ENCODE measurements around the gene EXOSC2.
A peak's percentile ranks its signal among the peaks of the same experiment; 100 is the strongest.

EXOSC2 gene

DNA sequence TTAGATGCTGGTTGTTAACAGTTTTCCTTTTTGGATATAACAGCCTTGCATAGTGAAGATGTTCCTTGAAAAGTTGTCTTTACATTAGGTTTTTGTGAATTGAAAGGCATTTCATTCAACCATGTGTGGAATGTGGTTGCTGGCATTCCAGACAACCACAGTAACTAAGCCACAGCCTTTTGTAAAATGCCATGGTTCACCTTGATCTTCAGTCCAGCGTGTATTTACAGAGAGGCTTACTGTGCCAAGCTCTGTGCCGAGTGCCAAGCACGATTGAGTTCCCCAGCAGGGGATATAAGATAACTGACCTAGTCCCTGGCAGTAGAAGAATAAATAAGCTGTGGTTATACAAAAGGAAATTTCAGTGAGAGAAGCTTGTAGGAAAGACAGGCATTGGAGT lies 4.9 kb downstream of the EXOSC2 start:
- no peak for DNase-seq (ENCODE audit: low spot score)

DNA sequence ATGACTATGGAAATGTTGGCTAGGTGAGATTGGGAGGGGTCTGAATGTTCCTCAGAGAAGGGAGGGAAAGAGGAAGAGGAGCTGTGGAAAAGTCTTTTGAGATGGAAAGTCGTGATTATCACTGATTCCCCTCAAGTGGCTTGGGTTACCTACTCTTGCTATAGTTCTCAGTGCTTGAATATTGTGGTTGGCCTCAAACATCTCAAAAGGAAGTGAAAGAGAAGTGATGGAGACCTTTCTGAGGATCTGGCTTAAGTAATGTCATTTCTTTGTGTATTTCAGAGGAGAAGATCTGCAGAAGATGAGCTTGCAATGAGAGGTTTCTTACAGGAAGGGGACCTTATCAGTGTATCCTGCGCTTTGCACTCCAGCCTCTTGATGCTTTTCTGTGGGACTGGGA lies 5.5 kb downstream of the EXOSC2 start:
- no peak for DNase-seq (ENCODE audit: low spot score)

DNA sequence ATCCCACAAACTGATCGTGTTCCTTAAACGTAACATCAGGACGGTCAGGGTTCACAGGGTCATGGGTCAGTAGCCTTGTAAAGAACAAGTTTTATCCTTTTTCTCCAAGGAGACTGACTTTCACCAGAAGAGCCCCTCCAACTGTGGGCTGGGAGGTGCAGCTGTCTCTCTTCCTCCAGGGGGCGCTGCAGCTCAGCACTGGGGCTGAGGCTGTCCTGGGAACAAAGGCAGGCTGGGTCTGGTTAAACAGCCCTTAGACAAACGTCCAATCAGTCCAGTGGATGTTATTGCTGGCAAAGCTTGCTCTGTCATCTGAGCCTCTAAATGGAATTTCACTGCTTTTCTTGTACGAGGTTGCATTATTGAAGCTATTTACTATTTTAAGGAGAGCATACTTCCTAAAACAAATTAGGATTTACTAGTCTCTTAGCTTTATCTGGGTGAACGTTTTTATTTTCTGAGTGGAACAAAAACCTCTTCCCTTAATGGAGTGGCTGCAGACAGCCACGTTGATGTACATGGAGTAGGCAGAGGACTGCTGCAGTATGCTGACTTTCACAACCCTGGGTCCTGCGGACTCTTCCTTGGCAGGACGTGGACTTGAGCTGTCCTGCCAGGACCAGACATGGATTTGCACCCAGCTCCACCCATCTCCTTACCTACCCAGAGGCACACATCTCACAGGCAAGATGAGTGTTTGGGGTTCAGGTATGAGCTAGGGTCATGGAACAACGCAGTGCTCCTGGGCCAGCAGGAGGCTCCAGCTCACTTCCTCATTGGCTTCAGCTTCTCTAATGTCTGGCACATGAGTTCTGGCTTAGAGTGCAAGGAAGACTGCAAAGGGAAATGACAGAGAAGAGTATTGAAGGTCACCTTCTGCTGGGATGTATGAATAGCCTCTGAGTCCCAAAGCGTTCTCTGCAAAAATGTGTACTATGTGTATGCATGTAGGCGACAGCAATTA lies 7.8 kb downstream of the EXOSC2 start:
- DNase-seq (ENCODE audit: low spot score): peak; percentile 70

DNA sequence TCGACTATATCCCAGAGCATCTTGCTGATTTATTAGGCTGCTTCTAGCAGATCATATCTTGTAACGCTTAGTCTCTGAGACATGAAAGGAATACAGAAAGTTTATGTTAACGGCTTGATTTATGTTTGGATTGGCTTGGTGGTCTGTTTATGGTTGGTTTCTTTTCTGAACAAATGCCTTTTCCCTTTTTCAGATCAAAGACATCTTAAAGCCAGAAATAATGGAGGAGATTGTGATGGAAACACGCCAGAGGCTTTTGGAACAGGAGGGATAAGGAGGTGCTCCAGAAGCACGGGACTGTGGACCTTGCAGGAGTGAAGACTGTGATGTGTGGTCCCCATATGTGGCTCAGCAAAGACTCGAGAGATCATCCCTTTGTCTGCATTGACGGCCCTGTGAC lies 9.9 kb downstream of the EXOSC2 start:
- no peak for DNase-seq (ENCODE audit: low spot score)

DNA sequence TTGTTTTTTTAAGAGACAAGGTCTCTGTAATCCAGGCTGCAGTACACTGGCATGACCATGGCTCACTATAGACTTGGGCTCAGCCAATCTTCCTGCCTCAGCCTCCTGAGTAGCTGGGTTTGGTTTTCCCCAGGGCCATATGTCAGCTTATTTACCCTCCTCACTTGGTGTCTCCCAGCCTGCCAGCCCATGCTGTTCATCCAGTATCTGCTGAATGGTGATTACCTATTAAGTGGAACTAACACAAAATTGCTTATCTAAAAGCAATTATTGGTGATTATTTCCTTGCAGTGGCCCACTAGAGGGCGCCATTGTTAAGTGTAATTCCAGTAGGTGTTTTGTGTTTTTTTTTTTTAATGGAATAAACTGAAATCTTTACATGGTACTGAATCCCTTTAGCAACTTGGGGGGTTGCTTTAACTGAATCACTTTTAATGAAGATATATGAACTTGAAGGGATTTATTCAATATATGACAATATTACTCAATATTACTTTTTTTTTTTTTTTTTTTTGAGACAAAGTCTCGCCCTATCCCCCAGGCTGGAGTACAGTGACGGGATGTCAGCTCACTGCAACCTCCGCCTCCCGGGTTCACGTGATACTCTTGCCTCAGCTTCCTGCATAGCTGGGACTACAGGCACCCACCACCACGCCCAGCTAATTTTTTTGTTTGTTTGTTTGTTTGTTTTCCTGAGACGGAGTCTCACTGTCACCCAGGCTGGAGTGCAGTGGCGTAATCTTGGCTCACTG lies 13.8 kb downstream of the EXOSC2 start:
- peak; percentile 68 for DNase-seq (ENCODE audit: low spot score)

DNA sequence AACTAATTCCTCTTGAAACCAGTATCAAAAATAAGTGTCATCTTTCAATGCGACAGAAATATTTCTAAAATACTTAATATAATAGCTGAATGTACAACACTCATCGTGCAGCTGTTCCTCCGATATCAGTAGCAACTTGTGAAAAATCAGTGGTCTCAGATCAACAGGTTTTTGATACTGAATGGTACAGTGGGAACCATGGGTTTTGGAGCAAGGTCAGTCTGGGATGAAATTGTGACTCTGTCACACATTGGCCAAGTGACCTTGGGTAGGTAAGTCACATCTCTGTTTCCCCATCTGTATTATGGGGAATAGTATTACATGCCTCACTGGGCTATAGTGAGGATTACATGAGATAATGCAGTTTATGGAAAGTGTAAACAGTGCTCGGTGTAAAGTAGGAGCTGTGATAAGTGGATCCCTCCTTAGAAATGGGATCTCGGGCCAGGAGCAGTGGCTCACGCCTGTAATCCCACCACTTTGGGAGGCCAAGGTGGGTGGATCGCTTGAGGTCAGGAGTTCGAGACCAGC lies 17.3 kb downstream of the EXOSC2 start:
- DNase-seq (ENCODE audit: low spot score): no peak

DNA sequence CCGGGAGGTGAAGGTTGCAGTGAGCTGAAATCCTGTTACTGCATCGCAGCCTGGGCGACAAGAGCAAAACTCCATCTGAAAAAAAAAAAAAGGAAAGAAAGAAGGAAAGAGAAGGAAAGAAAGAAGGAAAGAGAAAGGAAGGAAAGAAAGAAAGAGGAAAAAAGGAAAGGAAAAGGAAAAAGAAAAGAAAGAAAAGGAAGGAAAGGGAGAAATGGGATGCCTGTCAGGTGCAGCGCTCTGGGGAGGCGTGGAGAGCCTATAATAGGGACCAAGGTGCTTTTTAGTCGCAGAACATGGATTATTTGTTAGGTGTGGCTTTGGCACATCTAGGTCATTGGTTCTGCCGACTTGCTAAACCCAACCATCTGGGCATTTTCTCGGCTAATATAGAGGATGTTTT lies 17.9 kb downstream of the EXOSC2 start:
- no peak for DNase-seq (ENCODE audit: low spot score)

DNA sequence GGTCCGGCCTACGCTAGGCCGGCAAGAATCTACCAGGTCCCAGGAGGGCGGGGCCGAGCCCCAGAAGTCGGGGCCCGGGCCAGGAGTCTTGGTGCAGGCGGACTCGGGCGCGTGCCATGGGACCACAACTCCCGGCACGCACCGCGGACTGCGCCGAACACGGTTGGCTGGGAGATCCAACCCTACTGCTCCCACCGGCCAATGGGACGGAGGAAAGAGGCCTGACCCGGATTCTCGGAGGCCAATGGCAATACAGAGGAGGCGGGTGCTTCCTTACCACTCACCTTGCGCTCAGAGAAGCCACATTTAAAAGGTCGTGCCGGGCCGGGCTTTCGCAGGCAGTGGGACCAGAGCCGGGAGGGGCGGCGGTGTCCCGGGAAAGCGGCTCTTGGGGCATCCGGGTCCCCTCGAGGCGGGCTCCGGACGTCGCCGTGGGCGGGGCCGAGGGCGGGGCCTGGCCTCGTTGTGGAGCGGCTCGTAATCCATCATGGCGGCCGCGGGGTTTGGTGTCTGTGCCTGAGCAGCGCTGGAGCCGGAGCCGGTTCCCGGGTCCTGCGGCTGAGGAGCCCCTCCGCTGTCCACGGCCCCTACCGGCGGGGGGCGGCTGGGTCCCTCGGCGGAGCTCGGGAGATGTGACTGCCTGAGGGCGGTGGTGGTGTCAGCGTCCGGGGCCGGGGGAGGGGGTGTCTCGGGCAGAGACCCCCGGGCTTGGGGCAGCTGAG lies 19.1 kb downstream of the EXOSC2 start:
- DNase-seq (ENCODE audit: low spot score): peak; percentile 99

DNA sequence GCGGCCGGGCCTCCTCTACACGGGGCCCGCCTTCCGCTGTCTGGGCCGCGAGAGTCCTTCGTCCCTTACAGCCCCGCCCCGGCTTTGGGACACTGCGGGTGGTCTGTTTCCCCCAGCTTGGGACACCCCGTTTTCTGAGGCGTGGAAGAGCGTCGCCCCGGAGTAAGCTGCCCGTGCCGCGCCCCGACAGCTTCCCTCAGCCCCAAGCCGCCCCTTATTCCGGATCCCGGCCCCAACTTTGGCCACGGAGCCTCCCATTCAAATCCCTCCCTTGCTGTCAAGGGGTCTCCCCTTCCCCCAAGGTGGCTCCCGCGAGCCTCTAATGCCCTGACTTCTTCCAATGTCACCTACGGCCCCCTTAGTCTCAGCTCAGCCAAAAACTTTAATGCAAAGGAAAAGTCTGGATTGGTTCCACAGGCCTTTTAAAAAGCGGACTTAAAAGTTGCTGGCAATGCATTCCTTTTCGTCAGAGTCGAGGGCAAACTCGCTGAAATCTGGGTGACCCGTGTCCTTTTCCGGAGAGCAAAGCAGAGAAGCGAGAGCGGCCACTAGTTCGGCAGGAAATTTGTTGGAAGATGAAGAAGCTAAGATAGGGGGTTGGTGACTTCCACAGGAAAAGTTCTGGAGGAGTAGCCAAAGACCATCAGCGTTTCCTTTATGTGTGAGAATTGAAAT lies 19.8 kb downstream of the EXOSC2 start:
- no peak for DNase-seq (ENCODE audit: low spot score)

DNA sequence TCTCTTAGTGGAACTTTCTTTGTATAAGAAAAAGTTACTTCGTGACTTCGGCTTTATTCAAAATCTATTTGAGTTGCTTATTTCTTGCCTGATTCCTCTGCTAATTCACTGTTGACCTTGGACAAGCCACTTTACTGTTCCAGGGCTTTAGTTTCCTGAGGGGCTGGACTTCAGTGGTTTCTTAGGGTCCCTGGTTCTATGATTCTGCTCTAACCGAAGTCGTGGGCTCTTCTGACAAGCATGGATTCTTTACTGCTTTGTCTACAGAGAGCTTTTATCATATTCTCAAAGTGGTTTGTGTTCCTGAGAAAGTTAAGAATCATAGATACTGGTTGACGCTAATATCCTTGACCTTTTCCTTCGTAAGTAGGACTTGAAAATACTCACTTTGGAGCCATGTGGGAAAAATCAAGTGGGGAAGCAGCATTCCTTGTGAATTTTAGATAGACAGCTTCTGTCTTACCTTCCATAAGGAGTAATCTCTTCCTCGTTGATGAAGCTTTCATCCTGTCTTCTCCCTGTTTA lies 21.1 kb downstream of the EXOSC2 start:
- DNase-seq (ENCODE audit: low spot score): no peak

DNA sequence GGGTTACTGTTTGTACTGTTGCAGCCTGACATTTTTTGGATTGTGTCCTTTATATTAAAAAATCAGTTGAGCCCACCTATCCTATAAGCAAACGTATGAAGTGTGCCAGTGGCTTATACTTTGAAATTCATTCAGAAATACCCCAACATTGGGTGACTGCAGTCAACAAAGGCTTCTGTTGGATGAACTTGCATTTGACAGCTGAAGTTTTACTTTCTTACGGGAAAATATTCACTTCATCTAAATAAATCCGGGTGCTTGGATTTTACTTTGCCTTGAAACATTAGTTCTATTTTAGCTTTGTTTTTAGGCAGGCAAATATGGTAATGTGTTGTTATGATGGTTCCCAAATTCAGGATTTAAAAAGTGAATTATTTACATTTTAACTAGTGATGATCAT lies 21.7 kb downstream of the EXOSC2 start:
- DNase-seq (ENCODE audit: low spot score): no peak

DNA sequence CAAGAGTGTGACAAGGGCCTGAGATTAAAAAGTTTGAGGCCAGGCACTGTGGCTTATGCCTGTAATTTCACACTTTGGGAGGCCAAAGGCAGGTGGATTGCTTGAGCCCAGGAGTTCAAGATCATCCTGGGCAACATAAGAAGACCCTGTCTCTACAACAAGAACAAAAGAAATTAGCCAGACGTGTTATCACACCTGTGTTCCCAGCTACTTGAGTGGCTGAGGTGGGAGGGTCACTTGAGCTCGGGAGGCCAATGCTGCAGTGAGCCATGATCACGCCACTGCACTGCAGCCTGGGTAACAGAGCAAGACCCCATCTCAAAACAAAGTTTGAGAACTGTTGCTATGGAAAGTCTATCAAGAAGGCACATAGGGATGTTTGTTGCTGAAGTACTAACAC lies 25.0 kb downstream of the EXOSC2 start:
- no peak for DNase-seq (ENCODE audit: low spot score)

DNA sequence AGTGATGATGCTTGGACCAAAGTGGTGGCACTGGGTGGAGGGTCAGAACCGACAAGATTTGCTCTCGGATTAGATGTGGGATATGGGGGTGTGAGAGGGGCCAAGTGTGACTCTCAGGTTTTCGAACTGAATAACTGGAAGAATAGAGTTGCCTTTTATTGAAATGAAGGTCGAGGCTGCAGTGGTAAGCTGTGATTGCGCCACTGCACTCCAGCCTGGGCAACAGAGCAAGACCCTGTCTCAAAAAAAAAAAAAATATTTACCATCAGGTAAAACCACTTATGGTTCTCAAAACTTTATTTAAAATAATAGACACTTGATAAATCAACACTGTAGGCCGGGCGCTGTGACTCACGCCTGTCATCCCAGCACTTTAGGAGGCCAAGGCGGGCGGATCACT lies 27.2 kb downstream of the EXOSC2 start:
- DNase-seq (ENCODE audit: low spot score): no peak

DNA sequence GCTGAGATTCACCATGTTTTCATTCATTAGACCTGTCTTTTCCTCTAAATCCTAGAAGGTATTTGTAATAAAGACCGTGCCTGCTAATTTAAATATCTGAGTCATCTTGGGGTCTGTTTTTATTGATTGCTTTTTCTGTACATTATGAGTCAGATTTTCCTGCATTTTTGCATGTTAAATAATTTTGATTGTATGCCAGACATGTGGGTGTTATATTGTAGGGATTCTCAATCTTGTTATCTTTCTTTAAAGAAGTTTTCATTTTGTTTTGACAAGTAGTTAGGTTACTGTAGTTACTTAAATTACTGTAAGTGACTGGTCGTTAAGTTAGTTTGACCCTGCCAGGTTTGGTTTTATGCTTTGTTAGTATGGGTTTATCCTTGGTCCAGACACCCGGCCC lies 35.1 kb downstream of the EXOSC2 start:
- DNase-seq (ENCODE audit: low spot score): no peak

DNA sequence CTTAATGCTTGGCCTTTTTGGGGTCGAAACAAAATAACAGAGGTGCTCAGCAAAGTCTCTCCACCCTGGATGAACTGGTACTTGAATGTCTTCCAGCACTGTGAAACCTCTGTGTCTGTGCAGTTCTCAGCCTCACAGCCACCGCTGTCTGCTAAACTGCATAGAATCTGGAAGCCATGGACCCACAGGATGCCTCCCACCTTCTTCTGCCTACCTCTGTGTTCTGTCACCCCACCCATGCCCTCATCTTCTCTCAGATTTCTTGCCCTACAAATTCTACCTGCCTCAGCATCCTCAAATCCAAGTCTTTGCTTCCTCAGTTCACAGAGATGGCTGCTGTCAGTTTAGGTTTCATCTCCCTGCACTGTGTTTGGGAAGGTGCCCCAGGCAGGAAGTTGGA lies 35.6 kb downstream of the EXOSC2 start:
- no peak for DNase-seq (ENCODE audit: low spot score)

DNA sequence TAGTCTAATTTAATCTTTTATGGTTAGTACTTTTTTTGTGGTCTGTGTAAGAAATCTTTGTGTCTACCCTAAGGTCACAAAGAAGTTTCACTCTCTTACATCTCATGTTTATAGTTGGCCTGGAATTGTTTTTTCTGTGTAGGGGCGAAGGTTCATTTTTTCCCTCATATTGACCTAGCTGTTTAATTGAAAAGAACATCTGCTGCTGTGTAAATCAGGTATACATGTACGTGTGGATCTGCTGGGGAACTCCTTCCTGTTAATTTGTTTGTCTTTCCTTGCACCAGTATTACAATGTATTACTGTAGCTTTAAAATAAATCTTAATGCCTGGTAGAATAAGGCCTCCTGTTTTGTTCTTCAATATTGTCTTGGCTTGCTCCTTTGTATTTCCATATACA lies 37.8 kb downstream of the EXOSC2 start:
- DNase-seq (ENCODE audit: low spot score): no peak

DNA sequence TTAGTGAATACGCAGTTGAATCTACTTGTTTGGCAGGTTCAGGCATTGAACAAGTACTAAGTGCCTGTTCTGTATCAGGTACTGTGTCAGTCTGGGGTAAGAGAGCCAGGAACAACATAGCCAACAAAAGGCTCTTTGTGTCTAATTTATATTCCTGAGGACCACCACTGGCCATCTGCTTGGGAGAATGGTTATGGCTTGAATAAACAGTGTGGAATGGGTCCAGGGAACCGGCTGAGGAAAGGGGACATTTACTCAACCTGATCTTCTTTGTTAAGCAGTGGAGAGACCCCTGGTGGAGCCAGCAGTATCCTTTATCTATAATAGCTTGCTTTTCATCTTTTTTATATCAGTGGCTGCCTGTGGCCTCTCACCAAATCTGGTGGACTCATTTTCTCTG lies 38.6 kb downstream of the EXOSC2 start:
- DNase-seq (ENCODE audit: low spot score): no peak

DNA sequence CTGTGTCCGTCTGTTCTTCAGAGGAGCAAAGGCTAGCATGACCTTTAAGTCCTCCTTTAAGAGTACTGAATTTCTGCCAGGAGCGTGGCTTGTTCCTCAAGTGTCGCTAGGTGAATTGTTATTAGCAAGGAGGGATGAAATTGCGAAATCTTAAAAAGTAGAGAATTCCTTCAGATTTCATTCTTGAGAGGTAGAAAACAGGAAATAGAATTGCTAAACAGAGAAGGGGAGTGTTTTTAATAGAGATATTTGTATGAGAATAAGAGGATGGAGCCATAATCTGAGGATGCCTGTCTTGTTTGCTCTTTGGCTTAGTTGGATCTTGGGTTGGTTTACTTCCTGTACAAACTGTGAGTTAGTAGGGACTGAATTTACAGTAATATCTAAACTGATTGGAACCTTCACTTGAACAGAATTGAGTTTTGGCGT lies 39.2 kb downstream of the EXOSC2 start:
- no peak for DNase-seq (ENCODE audit: low spot score)

DNA sequence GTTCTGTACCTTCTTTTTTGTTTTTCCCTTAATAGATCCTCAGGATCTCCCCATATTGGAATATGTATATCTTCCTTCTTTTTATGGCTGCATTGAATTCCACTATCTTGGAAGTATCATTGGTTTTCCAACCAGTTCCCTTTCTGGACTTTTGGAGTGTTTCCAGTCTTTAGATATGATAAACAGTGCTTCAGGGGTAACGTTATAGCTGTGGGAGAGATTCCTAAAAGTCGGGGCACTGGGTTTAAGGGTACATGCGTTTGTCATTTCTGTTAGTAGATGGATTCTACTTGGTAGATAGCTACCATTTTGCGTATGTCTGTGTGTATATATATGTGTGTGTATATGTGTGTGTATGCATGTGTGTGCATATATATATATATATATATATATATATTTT lies 42.0 kb downstream of the EXOSC2 start:
- no peak for DNase-seq (ENCODE audit: low spot score)

DNA sequence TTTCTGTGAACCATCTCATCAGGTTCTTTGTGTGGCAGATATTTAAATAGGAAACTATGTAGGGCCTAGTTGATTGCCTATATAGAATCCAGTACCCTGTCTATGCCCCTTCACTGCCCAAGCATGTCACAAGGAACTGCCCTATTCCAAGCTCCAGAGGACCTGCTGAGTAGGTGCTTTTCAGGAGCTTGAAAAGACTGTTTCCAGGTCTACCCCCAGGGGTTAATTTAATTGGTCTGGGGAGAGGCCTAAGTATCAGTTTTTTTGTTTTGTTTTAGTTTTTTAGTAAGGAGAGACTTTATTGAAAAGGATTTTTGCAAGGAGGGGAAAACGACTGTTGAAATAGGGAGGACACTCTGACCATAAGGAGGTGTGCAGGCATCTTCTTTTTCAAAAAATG lies 43.3 kb downstream of the EXOSC2 start:
- DNase-seq (ENCODE audit: low spot score): no peak

DNA sequence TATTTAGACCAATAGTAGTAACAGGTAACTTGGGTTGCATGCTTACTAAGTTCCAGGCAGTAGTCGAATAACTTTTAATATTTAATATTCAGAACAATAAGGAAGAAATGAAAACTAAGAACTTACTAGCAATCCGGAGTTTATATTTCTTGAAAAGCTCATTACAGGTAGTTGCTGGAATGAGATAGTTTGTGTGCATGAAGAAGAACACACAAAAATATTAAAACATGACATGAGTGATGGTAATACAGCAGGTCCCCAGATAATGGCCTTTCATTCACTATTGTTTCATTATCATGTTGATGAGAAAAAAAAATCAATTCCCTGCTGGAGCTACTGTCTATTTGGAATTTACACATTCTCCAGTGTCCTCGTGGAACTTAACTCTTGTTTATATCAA lies 44.7 kb downstream of the EXOSC2 start:
- no peak for DNase-seq (ENCODE audit: low spot score)

DNA sequence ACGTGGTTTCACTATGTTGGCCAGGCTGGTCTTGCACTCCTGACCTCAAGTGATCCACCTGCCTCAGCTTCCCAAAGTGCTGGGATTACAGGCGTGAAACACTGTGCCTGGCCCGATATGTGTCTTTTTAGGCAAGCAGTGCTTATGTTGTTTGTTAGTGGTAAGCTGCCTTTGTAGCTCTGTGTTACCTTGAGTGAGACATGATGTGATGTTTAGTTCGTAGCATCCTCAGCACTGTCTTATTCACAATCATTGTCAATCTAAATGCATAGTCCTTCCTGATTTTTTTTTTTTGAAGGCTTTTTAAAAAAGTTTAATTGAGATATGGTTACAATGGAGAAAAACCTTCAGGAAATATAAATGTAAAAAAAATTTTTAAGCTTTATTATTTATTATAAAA lies 45.5 kb downstream of the EXOSC2 start:
- no peak for DNase-seq (ENCODE audit: low spot score)

Measured in activated CD4-positive, alpha-beta T cell treated with anti-CD3 and anti-CD28 coated beads, Interleukin-2, Interleukin-4, amounts not matched to agents 100 ng/mL and 50 ng/mL, durations not matched to agents 16 hours and 8 hours (primary cell).